DMS 273 (cell line): Measurements from ENCODE around the gene TMEM61.
"Not testable (repeated sequence)": the region's sequence is repeated elsewhere in the genome, so short reads cannot be mapped to it uniquely, and the experiment has no call there.

Source experiments
- DNase-seq: peaks from one replicate; lab custom pipeline; 2025; ENCODE audit not compliant: unreplicated experiment; lab: John Stamatoyannopoulos, UW

The TMEM61 gene

DNA sequence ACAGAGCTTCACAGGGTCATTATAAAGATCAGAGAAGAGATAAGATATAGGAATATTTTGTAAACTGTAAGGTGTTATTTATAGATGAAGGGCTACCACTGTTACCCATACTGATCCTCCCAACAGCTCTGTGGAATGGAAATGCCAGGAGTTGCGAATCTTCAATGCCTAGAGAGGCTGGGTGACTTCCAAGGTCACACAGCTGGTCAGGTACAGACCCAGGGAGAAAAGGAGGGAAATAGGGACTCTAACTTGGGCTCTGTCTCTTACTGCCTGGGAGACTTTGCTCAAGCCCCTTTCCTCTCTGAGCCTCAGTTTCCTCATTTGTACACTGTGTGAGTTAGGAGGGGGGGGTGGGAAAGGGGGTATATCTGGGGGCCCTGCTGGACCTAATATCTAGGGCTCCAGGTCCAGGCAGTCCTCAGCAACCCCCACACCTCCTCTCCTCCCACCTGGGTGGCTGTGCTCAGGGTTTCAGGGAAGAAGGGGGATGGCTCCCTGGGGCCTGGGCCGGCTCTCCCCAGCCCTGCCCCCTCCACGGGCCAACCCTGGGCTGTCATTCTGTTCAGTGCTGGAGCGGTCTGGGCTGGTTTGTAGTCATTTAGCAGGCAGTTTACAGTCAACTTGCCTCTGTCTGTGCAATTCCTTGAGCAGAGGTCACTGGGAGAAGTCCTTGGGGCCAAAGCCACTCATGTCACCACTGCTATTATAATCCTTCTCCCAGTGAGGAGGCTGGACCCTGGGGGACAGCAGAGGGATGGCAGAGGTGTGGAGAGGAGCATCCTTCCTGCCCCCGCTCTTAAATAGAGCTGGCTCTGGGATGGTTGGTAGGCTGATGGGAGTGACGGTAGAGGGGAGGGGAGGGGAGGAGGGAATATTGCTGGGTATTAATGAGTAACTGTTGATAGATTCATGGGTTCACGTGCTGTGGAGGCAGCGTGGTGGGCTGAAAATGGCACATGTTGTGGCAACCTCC, 20.0 kb downstream of the TMEM61 start:
- no peak for DNase-seq

- DNase-seq = no peak
These were observed 20.9 kb downstream of the TMEM61 start for GRCh38 chr1:55001311-55001710.

- no peak for DNase-seq
These were observed 22.3 kb downstream of the TMEM61 start for GRCh38 chr1:55002686-55003085.

DNA sequence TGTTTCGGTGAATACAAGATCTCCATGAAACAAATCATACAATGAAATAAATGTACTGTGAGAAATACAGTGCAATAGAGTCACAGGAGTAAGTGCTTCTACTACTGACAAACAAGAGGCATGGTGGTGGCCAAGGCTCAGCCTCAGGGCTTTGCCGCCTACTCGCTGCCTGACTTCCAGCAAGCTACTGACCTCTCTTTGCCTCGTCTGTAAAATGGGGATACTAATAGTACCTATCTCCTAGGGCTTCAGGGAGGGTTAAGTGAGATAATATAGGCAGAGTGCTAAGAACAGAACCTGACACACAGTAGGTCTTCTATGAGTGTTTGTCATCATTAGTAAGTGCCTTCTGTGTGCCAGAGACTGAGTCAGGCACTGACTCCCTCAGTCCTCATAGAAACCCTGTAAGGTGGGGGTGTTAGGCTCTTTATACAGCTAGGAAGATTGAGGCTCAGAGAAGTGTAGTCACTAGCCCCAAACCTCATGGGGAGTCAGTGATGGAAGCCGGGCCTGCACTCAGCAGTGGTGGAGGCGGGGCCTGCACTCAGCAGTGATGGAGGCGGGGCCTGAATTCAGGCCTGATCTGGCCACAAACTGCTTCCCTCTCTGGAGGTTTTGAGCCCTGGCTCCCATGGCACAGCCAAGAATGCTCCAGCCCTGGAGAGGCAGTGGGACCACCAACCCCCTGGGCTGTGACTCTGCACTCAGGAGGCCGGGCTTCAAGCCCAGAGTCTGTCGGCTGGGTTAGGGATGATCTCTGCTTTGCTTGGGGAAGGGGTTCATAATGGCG, 25.1 kb downstream of the TMEM61 start:
- peak; percentile 41 for DNase-seq

DNA sequence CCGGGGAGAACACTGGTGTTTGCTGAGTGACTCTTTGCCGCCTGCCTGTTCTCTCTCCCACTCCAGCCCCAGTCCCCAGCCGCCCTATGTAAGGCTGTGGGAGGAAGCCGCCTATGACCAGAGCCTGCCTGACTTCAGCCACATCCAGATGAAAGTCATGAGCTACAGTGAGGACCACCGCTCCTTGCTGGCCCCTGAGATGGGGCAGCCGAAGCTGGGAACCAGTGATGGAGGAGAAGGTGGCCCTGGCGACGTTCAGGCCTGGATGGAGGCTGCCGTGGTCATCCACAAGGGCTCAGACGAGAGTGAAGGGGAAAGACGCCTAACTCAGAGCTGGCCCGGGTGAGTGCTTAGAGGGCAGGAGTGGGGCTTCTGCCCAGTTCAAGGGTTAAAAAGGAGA, 26.5 kb downstream of the TMEM61 start:
- no peak for DNase-seq

- no peak for DNase-seq
These were observed 27.2 kb downstream of the TMEM61 start for GRCh38 chr1:55007625-55008024.

GRCh38 chr1:55010194-55010886, 29.9 kb downstream of the TMEM61 start:
- DNase-seq = no peak

- no peak for DNase-seq
These were observed 30.4 kb downstream of the TMEM61 start for GRCh38 chr1:55010887-55011217.

DNA sequence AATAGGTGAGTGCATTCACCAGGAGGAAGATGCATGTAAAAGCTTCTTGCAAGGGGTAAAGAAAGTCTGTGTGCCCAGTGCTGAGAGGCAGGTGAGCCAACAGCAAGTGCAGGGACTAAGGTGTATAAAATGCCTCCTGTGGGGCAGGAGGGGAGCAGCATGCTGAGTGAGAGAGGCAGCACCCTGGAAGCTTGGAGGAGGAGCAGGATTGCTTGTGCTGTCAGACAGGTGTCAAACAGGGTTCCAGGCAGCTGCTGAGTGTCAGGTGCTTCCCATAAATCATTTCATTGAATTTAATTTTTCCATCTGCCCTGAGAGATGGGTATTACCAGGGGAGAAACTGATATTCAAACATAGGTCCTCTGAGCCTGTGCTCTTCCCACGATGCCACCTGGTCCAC, 32.2 kb downstream of the TMEM61 start:
- no peak for DNase-seq

GRCh38 chr1:55015123-55015522, 34.7 kb downstream of the TMEM61 start:
- DNase-seq = no peak

- DNase-seq = no peak
These were observed 35.5 kb downstream of the TMEM61 start for GRCh38 chr1:55015731-55016620.

GRCh38 chr1:55018395-55018794, 38.0 kb downstream of the TMEM61 start:
- DNase-seq = no peak

GRCh38 chr1:55021942-55022546, 41.6 kb downstream of the TMEM61 start:
- peak; percentile 96 for DNase-seq

DNA sequence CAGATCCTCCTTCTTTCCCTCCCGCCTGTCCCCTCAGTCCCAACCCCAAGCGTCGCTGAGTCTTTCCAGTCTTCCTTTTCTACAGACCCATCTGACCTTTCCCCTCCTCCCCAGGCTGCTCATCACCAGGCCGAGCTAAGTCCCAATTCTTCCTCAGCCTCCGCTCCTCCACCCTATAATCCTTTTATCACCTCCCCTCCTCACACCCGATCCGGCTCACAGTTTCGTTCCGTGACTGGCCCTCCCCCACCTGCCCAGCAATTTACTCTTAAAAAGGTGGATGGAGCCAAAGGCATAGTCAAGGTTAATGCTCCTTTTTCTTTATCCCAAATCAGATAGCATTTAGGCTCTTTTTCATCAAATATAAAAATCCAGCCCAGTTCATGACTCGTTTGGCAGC, 43.7 kb downstream of the TMEM61 start:
- not testable (repeated sequence) for DNase-seq

DNA sequence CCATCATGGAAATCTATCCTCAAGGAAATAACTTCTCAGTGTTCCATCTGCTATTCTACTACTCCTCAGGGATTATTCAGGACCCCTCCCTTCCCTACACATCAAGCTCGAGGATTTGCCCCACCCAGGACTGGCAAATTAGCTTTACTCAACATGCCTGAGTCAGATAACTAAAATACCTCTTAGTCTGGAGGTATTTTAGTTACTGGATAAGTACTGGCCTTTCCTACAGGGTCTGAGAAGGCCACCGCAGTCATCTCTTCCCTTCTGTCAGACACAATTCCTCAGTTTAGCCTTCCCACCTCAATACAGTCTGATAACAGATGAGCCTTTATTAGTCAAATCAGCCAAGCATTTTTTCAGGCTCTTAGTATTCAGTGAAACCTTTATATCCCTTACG, 46.3 kb downstream of the TMEM61 start:
- not testable (repeated sequence) for DNase-seq

- not testable (repeated sequence) for DNase-seq
These were observed 50.7 kb downstream of the TMEM61 start for GRCh38 chr1:55031098-55031497.

DNA sequence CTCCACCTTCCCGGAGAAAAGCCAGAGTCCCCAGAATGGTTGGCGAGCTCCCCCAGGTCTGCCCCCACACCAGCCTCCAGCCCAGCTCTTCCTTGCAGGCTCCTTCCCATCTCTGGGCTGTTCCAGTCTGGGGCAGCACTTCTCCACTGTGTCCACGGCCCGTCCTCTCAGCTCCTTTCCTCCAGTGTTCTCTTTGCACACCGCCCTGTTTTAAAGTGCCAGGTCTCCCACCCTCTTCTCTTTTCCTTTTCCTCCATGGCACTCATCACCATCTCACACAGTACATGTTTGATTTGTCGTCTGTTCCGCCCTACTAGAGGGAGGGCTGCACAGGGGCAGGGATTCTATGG, 52.8 kb downstream of the TMEM61 start:
- DNase-seq = no peak

- peak; percentile 32 for DNase-seq
These were observed 54.2 kb downstream of the TMEM61 start for GRCh38 chr1:55034476-55035133.

- no peak for DNase-seq
These were observed 55.5 kb downstream of the TMEM61 start for GRCh38 chr1:55035904-55036303.
